Endothelial cell of umbilical vein (primary cell): ENCODE results near the gene MREG. TPM values are rescaled to one million over a fixed set of nuclear protein-coding genes. Genes with fewer than 3 reads are reported as not detected.

Source experiments
- BruUV-seq: library from RNA; stranded (reverse); fragments of 400-500 nt; replicated peaks from 2 replicates; lab custom pipeline; 2021; lab: Mats Ljungman, UMichigan
- CTCF ChIA-PET: fragments of 300-600, 350-600 bp; sonication (Branson Sonifier 250); formaldehyde crosslinking; loops from one replicate; lab custom pipeline; 2021; ENCODE audit warnings: antibody characterized with exemption, inconsistent platforms; lab: Charles Lee
- POLR2A ChIA-PET: fragments of 300-600, 350-600 bp; sonication (Branson Sonifier 250); formaldehyde crosslinking; loops from one replicate; lab custom pipeline; 2021; ENCODE audit warnings: antibody characterized with exemption, inconsistent platforms; lab: Charles Lee
- DNase-seq: peaks from one replicate; pipeline ENCODE4 v3.0.0-alpha.2; 2011; ENCODE audit warnings: low read depth, low spot score
- FAIRE-seq: peaks from 2 replicates; lab custom pipeline; 2011; peaks lifted over from hg19 to GRCh38; lab: Jason Lieb, UNC
- H2AFZ ChIP-seq: 2 replicates; pipeline ENCODE4 v1.6.0; 2012; ENCODE audit warnings: low read depth, low read length, control low read depth, inconsistent platforms
- H3K27ac ChIP-seq: 2 replicates; pipeline ENCODE4 v1.5.1; 2011; ENCODE audit warnings: low read depth, mild to moderate bottlenecking, control low read depth, low read length, moderate library complexity; ENCODE audit not compliant: insufficient read depth
- H3K27me3 ChIP-seq, 2 experiments: 2 replicates each; pipeline versions ENCODE4 v1.6.0 to v1.6.1; 2011; ENCODE audit warnings: low read length in 2 of 2, mixed read lengths in 1 of 2; ENCODE audit not compliant: control insufficient read depth in 2 of 2, insufficient read depth in 2 of 2
- H3K36me3 ChIP-seq, 2 experiments: 2 replicates in 1 of 2; 3 replicates in 1 of 2; pipeline ENCODE4 v1.5.1; 2011; ENCODE audit warnings: low read length in 2 of 2, mild to moderate bottlenecking in 1 of 2, moderate library complexity in 1 of 2; ENCODE audit not compliant: control insufficient read depth in 2 of 2, insufficient read depth in 2 of 2; ENCODE audit errors: extremely low read depth in 1 of 2
- H3K4me1 ChIP-seq: 3 replicates; pipeline ENCODE4 v1.5.1; 2011; ENCODE audit warnings: mild to moderate bottlenecking, low read length; ENCODE audit not compliant: control insufficient read depth, insufficient read depth; ENCODE audit errors: extremely low read depth
- H3K4me2 ChIP-seq: 2 replicates; pipeline ENCODE4 v1.6.1; 2011; ENCODE audit warnings: low read length, control low read depth, mixed read lengths; ENCODE audit not compliant: insufficient read depth
- H3K4me3 ChIP-seq, 3 experiments: fragments of 200-600 bp in 1 of 3; sonication (generic), shearing (Covaris generic) in 1 of 3; replicated peaks in 1 of 3; 2 replicates each; pipeline ENCODE4 v1.5.1; 2011 to 2016; ENCODE audit warnings: control low read depth in 3 of 3, low read length in 3 of 3, mild to moderate bottlenecking in 2 of 3, inconsistent platforms in 1 of 3, low read depth in 1 of 3, moderate library complexity in 1 of 3; ENCODE audit not compliant: insufficient read depth in 1 of 3
- H3K79me2 ChIP-seq: 2 replicates; pipeline ENCODE4 v1.6.0; 2012; ENCODE audit warnings: low read length, inconsistent platforms; ENCODE audit not compliant: control insufficient read depth, insufficient read depth
- H3K9ac ChIP-seq: replicated peaks from 2 replicates; pipeline ENCODE3; 2011; ENCODE audit warnings: low read length, control low read depth; ENCODE audit not compliant: insufficient read depth; ENCODE audit errors: extremely low read depth
- H3K9me1 ChIP-seq: replicated peaks from 3 replicates; pipeline ENCODE4 v1.6.0; 2011; ENCODE audit warnings: mild to moderate bottlenecking, low read length; ENCODE audit not compliant: control insufficient read depth, insufficient read depth; ENCODE audit errors: extremely low read depth
- H3K9me3 ChIP-seq: replicated peaks from 2 replicates; pipeline ENCODE4 v1.5.1; 2012; ENCODE audit warnings: low read length, inconsistent platforms; ENCODE audit not compliant: control insufficient read depth, insufficient read depth
- H4K20me1 ChIP-seq: replicated peaks from 2 replicates; pipeline ENCODE3; 2011; ENCODE audit warnings: mild to moderate bottlenecking, low read length; ENCODE audit not compliant: control insufficient read depth, insufficient read depth; ENCODE audit errors: extremely low read depth
- EZH2 ChIP-seq: IDR thresholded peaks from 2 replicates; pipeline ENCODE4 v1.6.1; 2012; ENCODE audit warnings: borderline replicate concordance, low read depth, mild to moderate bottlenecking, moderate library complexity, low read length, inconsistent platforms; ENCODE audit not compliant: severe bottlenecking
- FOS ChIP-seq: IDR thresholded peaks from 2 replicates; pipeline ENCODE4 v1.6.1; 2011; ENCODE audit warnings: mild to moderate bottlenecking, low read length, moderate library complexity, borderline replicate concordance; ENCODE audit not compliant: insufficient read depth
- GATA2 ChIP-seq: IDR thresholded peaks from 2 replicates; pipeline ENCODE4 v1.7.0; 2011; ENCODE audit warnings: low read depth, mild to moderate bottlenecking, moderate library complexity, mixed read lengths, low read length; ENCODE audit not compliant: insufficient read length, insufficient read depth
- JUN ChIP-seq: IDR thresholded peaks from 2 replicates; pipeline ENCODE4 v1.6.1; 2011; ENCODE audit warnings: borderline replicate concordance, low read depth; ENCODE audit not compliant: insufficient read length, insufficient read depth
- MYC ChIP-seq: IDR thresholded peaks from one replicate; pipeline ENCODE4 v1.6.1; 2011; ENCODE audit warnings: mild to moderate bottlenecking, low read depth, low read length
- POLR2A ChIP-seq: IDR thresholded peaks from 2 replicates; pipeline ENCODE4 v1.6.1; 2012; ENCODE audit warnings: low read depth, mild to moderate bottlenecking, control low read depth, low read length
- POLR2AphosphoS5 ChIP-seq: IDR thresholded peaks from 2 replicates; pipeline ENCODE4 v1.6.1; 2012; ENCODE audit warnings: low read depth, mild to moderate bottlenecking, control low read depth, low read length, moderate library complexity; ENCODE audit not compliant: insufficient read depth
- dilution Hi-C: fragments of 300-500 bp; cut with MboI; formaldehyde crosslinking; loops from one replicate; pipeline ENCODE4 v1.15.0; 2019; ENCODE audit warnings: low sequenced_read_pairs; ENCODE audit not compliant: extremely low pct_ligation_motif_present
- intact Hi-C: fragments of 100-400 bp; cut with micrococcal nuclease; formaldehyde crosslinking; loops from one replicate; pipeline ENCODE4 v1.10.0; 2022
- polyA plus RNA-seq, 4 experiments: library from polyadenylated mRNA; depleted of rRNA in 3 of 4; stranded (reverse) in 3 of 4; unstranded in 1 of 4; fragments of >200 nt; gene quantifications; 2 replicates each; pipeline versions ENCODE4 v1.2.1 to v1.2.3, GENCODE V29; 2011 to 2012; ENCODE audit warnings: missing spikeins in 1 of 4
- total RNA-seq: library from RNA; stranded (reverse); gene quantifications from 2 replicates; pipeline ENCODE4 v1.2.3, GENCODE V29; 2021
- TF ChIP-seq, protein P1 (sequence below): IDR thresholded peaks from 2 replicates; pipeline ENCODE4 v1.6.1; 2011; ENCODE audit not compliant: insufficient read depth, insufficient read length
- TF ChIP-seq, protein P2 (sequence below), 2 donors: IDR thresholded peaks; 1 replicate in 1 of 2; 2 replicates in 1 of 2; pipeline ENCODE4 v1.5.1; 2011; ENCODE audit warnings: low read length in 2 of 2, mild to moderate bottlenecking in 2 of 2, moderate library complexity in 2 of 2, control low read depth in 1 of 2, inconsistent platforms in 1 of 2, low read depth in 1 of 2; ENCODE audit not compliant: insufficient read depth in 1 of 2; ENCODE audit errors: extremely low read depth in 1 of 2

The MREG gene
- total and polyA plus RNA-seq, 2 donors (not counting 3 experiments of a cell fraction or from before 2014, with no cell fraction given), result 0.41 to 3.9 TPM

DNA sequence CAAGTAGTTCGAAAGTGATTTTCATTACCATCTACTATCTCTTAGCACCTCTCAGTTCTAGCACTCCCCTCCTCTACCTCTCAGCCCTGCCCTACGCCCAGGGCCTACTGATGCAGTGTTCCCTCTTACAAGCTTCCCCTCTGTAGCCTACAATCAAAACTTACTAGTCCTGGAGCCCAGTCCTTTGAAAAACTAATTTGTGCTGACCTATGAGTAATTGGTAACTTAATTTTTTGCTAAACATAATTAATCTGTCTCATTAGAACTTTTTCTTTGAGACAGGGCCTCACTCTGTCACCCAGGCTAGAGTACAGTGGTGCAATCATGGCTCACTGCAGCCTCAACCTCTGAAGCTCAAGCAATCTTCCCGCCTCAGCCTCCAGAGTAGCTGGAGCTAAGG lies 44.9 kb downstream of the MREG start:
- CTCF ChIA-PET, result interaction anchor here (1.0 to 2.7 kb wide), 5 partner anchors 17 to 55 kb away, joined by 3 to 13 read pairs (median 3); no protein-coding TSS in a partner anchor
- H3K27me3 ChIP-seq, result no peaks in the 10 kb centered on the region
- no peak for FAIRE-seq

DNA sequence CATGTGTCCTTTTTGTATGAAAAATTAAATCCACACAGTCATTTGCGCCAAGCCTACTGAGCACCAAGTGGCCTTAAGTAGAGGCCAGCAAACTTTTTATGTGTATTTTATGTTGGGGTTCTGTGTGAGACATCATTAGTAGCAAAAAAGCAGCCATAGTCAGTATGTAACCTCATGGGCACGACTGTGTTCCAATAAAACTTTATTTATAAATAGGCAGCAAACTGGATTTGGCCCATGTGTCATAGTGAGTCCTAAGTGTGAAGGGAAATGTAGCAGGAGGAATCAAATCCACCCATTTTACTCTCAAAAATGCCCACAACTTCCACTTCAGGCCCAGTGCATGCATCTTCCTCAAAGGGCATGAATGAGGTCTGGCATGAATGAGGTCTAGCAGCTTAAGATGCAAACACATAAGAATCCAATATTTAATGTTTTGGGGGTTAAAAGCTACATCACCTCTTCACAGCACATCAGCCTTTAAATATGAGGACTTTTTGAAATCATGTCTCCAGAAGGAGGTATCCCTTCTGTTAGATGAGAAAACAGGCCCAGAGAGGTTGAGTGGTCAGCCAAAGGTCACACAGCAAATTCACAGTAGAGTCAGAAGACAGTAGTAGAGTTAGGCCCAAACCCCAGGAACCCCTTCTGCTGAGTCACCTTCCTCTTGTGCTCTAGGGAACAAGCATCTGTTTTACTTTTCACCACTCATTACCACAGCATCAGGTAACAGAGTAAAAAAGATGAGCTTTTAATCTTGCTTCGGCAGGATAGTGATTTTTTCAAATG lies 45.6 kb downstream of the MREG start:
- Histone ChIP-seq H3K4me3 (no peak overlapping the region), H3K4me1 (no peaks in the 10 kb centered on the region), H3K79me2 (no peaks in the 10 kb centered on the region), H3K27me3 (no peaks in the 10 kb centered on the region), H3K9ac (no peak overlapping the region), H3K27ac (no peak overlapping the region), H3K9me3 (no peaks in the 10 kb centered on the region), H4K20me1 (no peaks in the 10 kb centered on the region), H2AFZ (no peak overlapping the region), H3K4me2 (no peak overlapping the region), H3K9me1 (no peaks in the 10 kb centered on the region), H3K36me3 (no peaks in the 10 kb centered on the region)
- POLR2A ChIA-PET, result no interaction called here
- CTCF ChIA-PET, result interaction anchor here (1.0 to 2.7 kb wide), 4 partner anchors 16 to 56 kb away, joined by 3 to 13 read pairs (median 4); no protein-coding TSS in a partner anchor
- TF ChIP-seq POLR2AphosphoS5 (no peak), POLR2A (no peak), GATA2 (no peak), JUN (no peak), FOS (no peak), EZH2 (no peak), MYC (no peak)
- TF ChIP-seq, protein P1, sequence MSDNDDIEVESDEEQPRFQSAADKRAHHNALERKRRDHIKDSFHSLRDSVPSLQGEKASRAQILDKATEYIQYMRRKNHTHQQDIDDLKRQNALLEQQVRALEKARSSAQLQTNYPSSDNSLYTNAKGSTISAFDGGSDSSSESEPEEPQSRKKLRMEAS, result no peak
- TF ChIP-seq, protein P2, sequence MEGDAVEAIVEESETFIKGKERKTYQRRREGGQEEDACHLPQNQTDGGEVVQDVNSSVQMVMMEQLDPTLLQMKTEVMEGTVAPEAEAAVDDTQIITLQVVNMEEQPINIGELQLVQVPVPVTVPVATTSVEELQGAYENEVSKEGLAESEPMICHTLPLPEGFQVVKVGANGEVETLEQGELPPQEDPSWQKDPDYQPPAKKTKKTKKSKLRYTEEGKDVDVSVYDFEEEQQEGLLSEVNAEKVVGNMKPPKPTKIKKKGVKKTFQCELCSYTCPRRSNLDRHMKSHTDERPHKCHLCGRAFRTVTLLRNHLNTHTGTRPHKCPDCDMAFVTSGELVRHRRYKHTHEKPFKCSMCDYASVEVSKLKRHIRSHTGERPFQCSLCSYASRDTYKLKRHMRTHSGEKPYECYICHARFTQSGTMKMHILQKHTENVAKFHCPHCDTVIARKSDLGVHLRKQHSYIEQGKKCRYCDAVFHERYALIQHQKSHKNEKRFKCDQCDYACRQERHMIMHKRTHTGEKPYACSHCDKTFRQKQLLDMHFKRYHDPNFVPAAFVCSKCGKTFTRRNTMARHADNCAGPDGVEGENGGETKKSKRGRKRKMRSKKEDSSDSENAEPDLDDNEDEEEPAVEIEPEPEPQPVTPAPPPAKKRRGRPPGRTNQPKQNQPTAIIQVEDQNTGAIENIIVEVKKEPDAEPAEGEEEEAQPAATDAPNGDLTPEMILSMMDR (IDR thresholded peaks at IDR 0.05; ENCODE audit: extremely low read depth in 1 of 2, insufficient read depth in 1 of 2, low read depth in 1 of 2, low read length in 2 of 2), result no peak
- intact Hi-C loops (no loop called here), dilution Hi-C loops (no loop called here)
- DNase-seq (no peak), FAIRE-seq (no peak)
- BruUV-seq, result no TSS peak

More for the DNA sequence above, 44.9 kb downstream of the MREG start:
- Histone ChIP-seq H3K79me2 (no peaks in the 10 kb centered on the region), H4K20me1 (no peaks in the 10 kb centered on the region), H3K36me3 (no peaks in the 10 kb centered on the region), H3K9ac (no peak overlapping the region), H3K4me2 (no peak overlapping the region), H3K4me3 (no peak overlapping the region), H3K4me1 (no peaks in the 10 kb centered on the region), H3K9me1 (no peaks in the 10 kb centered on the region), H3K9me3 (no peaks in the 10 kb centered on the region), H2AFZ (no peak overlapping the region), H3K27ac (no peak overlapping the region)
- BruUV-seq, result no TSS peak
- intact Hi-C loops, result no loop called here
- dilution Hi-C loops, result no loop called here
- POLR2A ChIA-PET, result no interaction called here
- TF ChIP-seq GATA2, result no peak
- no peak for TF ChIP-seq JUN
- DNase-seq, result no peak
